Fibroblast of lung (primary cell): Measurements from ENCODE around the gene POLR2C.

ENCODE experiments used
- EZH2 ChIP-seq: IDR thresholded peaks from 2 replicates; pipeline ENCODE4 v1.5.1; 2012; ENCODE audit warnings: low read length, control low read depth, mild to moderate bottlenecking; ENCODE audit errors: missing control alignments
- TF ChIP-seq, protein P1 (sequence below), 2 donors: IDR thresholded peaks in 1 of 2; conservative IDR thresholded peaks in 1 of 2; 1 replicate in 1 of 2; 2 replicates in 1 of 2; pipeline ENCODE4 v1.5.1; 2011 to 2012; ENCODE audit warnings: low read length in 2 of 2, control low read depth in 1 of 2, inconsistent platforms in 1 of 2, low read depth in 1 of 2, mild to moderate bottlenecking in 1 of 2

DNA sequence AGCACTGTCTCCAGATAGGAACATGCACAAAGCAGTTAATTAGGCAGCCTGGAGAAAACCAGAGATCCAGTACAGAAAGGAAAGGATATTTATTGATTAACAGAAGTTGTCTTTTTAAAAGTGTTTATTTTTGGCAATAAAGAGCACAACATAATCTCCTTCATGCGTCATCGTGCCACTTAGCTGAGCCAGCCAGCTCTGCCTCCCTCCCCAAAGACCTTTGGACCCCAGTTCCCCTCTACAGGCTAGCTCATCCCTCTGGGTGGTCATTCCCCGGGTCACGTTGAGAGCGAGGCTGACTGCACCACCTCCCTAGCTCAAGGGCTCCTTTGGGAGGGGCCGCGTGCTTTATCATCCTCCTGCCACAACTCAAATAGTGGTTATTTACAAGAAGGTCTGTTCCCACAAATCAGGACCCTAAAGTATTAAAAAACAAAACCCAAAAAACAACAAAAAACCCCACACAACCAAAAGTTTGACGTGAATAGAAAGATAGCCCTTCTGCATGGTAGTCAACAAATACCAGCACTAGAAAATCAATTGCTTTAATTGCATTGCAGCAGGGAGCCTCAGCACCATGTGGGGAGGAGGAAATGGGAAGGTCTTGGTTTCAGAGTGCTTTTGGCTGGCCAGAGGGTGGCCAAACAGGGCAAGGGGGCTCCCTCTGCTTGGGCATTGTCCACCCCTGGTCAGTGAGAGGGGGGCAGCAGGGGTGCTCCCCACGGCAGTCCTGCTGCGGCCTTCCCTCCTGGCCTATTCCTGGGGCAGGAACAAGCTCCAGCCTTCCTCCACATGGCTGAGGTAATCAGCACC is 9.6 kb downstream of the POLR2C start:
- no peak for TF ChIP-seq EZH2
- TF ChIP-seq, protein P1, sequence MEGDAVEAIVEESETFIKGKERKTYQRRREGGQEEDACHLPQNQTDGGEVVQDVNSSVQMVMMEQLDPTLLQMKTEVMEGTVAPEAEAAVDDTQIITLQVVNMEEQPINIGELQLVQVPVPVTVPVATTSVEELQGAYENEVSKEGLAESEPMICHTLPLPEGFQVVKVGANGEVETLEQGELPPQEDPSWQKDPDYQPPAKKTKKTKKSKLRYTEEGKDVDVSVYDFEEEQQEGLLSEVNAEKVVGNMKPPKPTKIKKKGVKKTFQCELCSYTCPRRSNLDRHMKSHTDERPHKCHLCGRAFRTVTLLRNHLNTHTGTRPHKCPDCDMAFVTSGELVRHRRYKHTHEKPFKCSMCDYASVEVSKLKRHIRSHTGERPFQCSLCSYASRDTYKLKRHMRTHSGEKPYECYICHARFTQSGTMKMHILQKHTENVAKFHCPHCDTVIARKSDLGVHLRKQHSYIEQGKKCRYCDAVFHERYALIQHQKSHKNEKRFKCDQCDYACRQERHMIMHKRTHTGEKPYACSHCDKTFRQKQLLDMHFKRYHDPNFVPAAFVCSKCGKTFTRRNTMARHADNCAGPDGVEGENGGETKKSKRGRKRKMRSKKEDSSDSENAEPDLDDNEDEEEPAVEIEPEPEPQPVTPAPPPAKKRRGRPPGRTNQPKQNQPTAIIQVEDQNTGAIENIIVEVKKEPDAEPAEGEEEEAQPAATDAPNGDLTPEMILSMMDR (conservative IDR thresholded peaks at IDR 0.05 in 1 of 2, IDR thresholded peaks at IDR 0.05 in 1 of 2; ENCODE audit: low read depth in 1 of 2, low read length in 2 of 2): no peak
